Measurements from ENCODE around the gene MTFMT.

Gene MTFMT

GRCh38 chr15:64991536-64992135 is 37.8 kb downstream of the MTFMT start:
- H3K27me3 Mint-ChIP-seq, result no peaks in the 10 kb centered on the region

GRCh38 chr15:64990168-64990470 is 39.3 kb downstream of the MTFMT start:
- Mint-ChIP-seq H3K4me1 (ENCODE audit: low read depth) (peaks cover 47% of the 10 kb centered on the region), H3K4me3 (peak overlapping the region; percentile 89), H3K9me3 (no peaks in the 10 kb centered on the region), H3K27ac (peak overlapping the region; percentile 92), H3K27me3 (no peaks in the 10 kb centered on the region), H3K36me3 (ENCODE audit: low read depth) (peaks cover 16% of the 10 kb centered on the region)

More at GRCh38 chr15:64991536-64992135, 37.8 kb downstream of the MTFMT start:
- H3K4me1 Mint-ChIP-seq (ENCODE audit: low read depth), result peaks cover 37% of the 10 kb centered on the region
- no peak overlapping the region for H3K4me3 Mint-ChIP-seq
- no peaks in the 10 kb centered on the region for H3K9me3 Mint-ChIP-seq
- H3K36me3 Mint-ChIP-seq (ENCODE audit: low read depth), result peaks cover 11% of the 10 kb centered on the region
- no peak overlapping the region for H3K27ac Mint-ChIP-seq

GRCh38 chr15:64989416-64990167 is 39.8 kb downstream of the MTFMT start, which contains the start of gene SPG21:
TSS of gene SPG21 (minus strand) at chr15:64989914. CDS start at chr15:64983569, 6,345 bp downstream.
- Mint-ChIP-seq H3K9me3 (no peaks in the 10 kb centered on the region), H3K4me3 (peak within 1 kb of the TSS; percentile 97), H3K36me3 (ENCODE audit: low read depth) (peaks cover 16% of the 10 kb centered on the region), H3K27me3 (no peaks in the 10 kb centered on the region), H3K27ac (peak within 1 kb of the TSS; percentile 92), H3K4me1 (ENCODE audit: low read depth) (peaks cover 52% of the 10 kb centered on the region)

- H3K27me3 Mint-ChIP-seq, result no peaks in the 10 kb centered on the region
- H3K36me3 Mint-ChIP-seq (ENCODE audit: low read depth), result peaks cover 22% of the 10 kb centered on the region
- peak overlapping the region; percentile 8 for H3K27ac Mint-ChIP-seq
- H3K9me3 Mint-ChIP-seq, result no peaks in the 10 kb centered on the region
- peaks cover 59% of the 10 kb centered on the region for H3K4me1 Mint-ChIP-seq (ENCODE audit: low read depth)
- H3K4me3 Mint-ChIP-seq, result peak overlapping the region; percentile 5
These were observed 42.3 kb downstream of the MTFMT start for GRCh38 chr15:64987136-64987535.

- Mint-ChIP-seq H3K4me3 (no peak overlapping the region), H3K9me3 (no peaks in the 10 kb centered on the region), H3K36me3 (ENCODE audit: low read depth) (peaks cover 28% of the 10 kb centered on the region), H3K27me3 (no peaks in the 10 kb centered on the region), H3K4me1 (ENCODE audit: low read depth) (peaks cover 55% of the 10 kb centered on the region), H3K27ac (peak overlapping the region; percentile 33)
These were observed 43.9 kb downstream of the MTFMT start for GRCh38 chr15:64985366-64986033.

- no peaks in the 10 kb centered on the region for H3K27me3 Mint-ChIP-seq
- H3K36me3 Mint-ChIP-seq (ENCODE audit: low read depth), result peaks cover 48% of the 10 kb centered on the region
- no peak overlapping the region for H3K27ac Mint-ChIP-seq
- no peak overlapping the region for H3K4me3 Mint-ChIP-seq
- no peaks in the 10 kb centered on the region for H3K9me3 Mint-ChIP-seq
- peaks cover 30% of the 10 kb centered on the region for H3K4me1 Mint-ChIP-seq (ENCODE audit: low read depth)
These were observed 47.0 kb downstream of the MTFMT start for GRCh38 chr15:64982472-64982871.

GRCh38 chr15:64981812-64982431 is 47.5 kb downstream of the MTFMT start:
- Mint-ChIP-seq H3K4me3 (no peak overlapping the region), H3K4me1 (ENCODE audit: low read depth) (peaks cover 25% of the 10 kb centered on the region), H3K27ac (no peak overlapping the region), H3K36me3 (ENCODE audit: low read depth) (peaks cover 44% of the 10 kb centered on the region), H3K27me3 (no peaks in the 10 kb centered on the region), H3K9me3 (no peaks in the 10 kb centered on the region)

GRCh38 chr15:64979252-64979710 is 50.2 kb downstream of the MTFMT start:
- Mint-ChIP-seq H3K4me3 (no peak overlapping the region), H3K36me3 (ENCODE audit: low read depth) (peaks cover 51% of the 10 kb centered on the region), H3K27me3 (no peaks in the 10 kb centered on the region), H3K9me3 (no peaks in the 10 kb centered on the region), H3K4me1 (ENCODE audit: low read depth) (peaks cover 11% of the 10 kb centered on the region), H3K27ac (no peak overlapping the region)

- Mint-ChIP-seq H3K36me3 (ENCODE audit: low read depth) (peaks cover 53% of the 10 kb centered on the region), H3K27me3 (no peaks in the 10 kb centered on the region), H3K9me3 (no peaks in the 10 kb centered on the region), H3K4me1 (ENCODE audit: low read depth) (peaks cover 7% of the 10 kb centered on the region), H3K27ac (peak overlapping the region; percentile 33), H3K4me3 (no peak overlapping the region)
These were observed 54.0 kb downstream of the MTFMT start for GRCh38 chr15:64975390-64975789.

GRCh38 chr15:64970698-64971097 is 58.7 kb downstream of the MTFMT start:
- Mint-ChIP-seq H3K27ac (no peak overlapping the region), H3K36me3 (ENCODE audit: low read depth) (peaks cover 53% of the 10 kb centered on the region), H3K4me1 (ENCODE audit: low read depth) (peaks cover 5% of the 10 kb centered on the region), H3K4me3 (no peak overlapping the region), H3K9me3 (no peaks in the 10 kb centered on the region), H3K27me3 (no peaks in the 10 kb centered on the region)

- Mint-ChIP-seq H3K27me3 (no peaks in the 10 kb centered on the region), H3K36me3 (ENCODE audit: low read depth) (peaks cover 57% of the 10 kb centered on the region), H3K9me3 (no peaks in the 10 kb centered on the region), H3K4me3 (no peak overlapping the region), H3K4me1 (ENCODE audit: low read depth) (no peaks in the 10 kb centered on the region), H3K27ac (no peak overlapping the region)
These were observed 60.0 kb downstream of the MTFMT start for GRCh38 chr15:64969401-64969800.

GRCh38 chr15:64961013-64961412 is 68.4 kb downstream of the MTFMT start:
- Mint-ChIP-seq H3K27ac (no peak overlapping the region), H3K9me3 (no peaks in the 10 kb centered on the region), H3K4me3 (no peak overlapping the region), H3K4me1 (ENCODE audit: low read depth) (no peaks in the 10 kb centered on the region), H3K36me3 (ENCODE audit: low read depth) (peaks cover 74% of the 10 kb centered on the region), H3K27me3 (no peaks in the 10 kb centered on the region)

- H3K4me3 Mint-ChIP-seq, result no peak overlapping the region
- H3K4me1 Mint-ChIP-seq (ENCODE audit: low read depth), result no peaks in the 10 kb centered on the region
- H3K27me3 Mint-ChIP-seq, result no peaks in the 10 kb centered on the region
- no peaks in the 10 kb centered on the region for H3K9me3 Mint-ChIP-seq
- no peak overlapping the region for H3K27ac Mint-ChIP-seq
- peaks cover 79% of the 10 kb centered on the region for H3K36me3 Mint-ChIP-seq (ENCODE audit: low read depth)
These were observed 69.3 kb downstream of the MTFMT start for GRCh38 chr15:64960153-64960552.

GRCh38 chr15:64959128-64959527 is 70.3 kb downstream of the MTFMT start:
- Mint-ChIP-seq H3K4me1 (ENCODE audit: low read depth) (no peaks in the 10 kb centered on the region), H3K27ac (no peak overlapping the region), H3K36me3 (ENCODE audit: low read depth) (peaks cover 69% of the 10 kb centered on the region), H3K4me3 (no peak overlapping the region), H3K9me3 (no peaks in the 10 kb centered on the region), H3K27me3 (no peaks in the 10 kb centered on the region)

- Mint-ChIP-seq H3K9me3 (no peaks in the 10 kb centered on the region), H3K4me1 (ENCODE audit: low read depth) (no peaks in the 10 kb centered on the region), H3K4me3 (no peak overlapping the region), H3K36me3 (ENCODE audit: low read depth) (peaks cover 28% of the 10 kb centered on the region), H3K27ac (peak overlapping the region; percentile 69), H3K27me3 (no peaks in the 10 kb centered on the region)
These were observed 75.0 kb downstream of the MTFMT start for GRCh38 chr15:64954395-64954794.

Measured in stimulated activated naive CD8-positive, alpha-beta T cell treated with anti-CD3 and anti-CD28 coated beads, Interleukin-15, Interleukin-2, amounts not matched to agents 100 ng/mL and 50 ng/mL, for 24 hours (primary cell).